Smooth muscle cell (in vitro differentiated cells): Measurements from ENCODE around the gene PPFIA3. TPM values are rescaled to one million over a fixed set of nuclear protein-coding genes. Genes with fewer than 3 reads are reported as not detected.

Source experiments
- DNase-seq: peaks from one replicate; lab custom pipeline; 2025; ENCODE audit not compliant: unreplicated experiment; lab: John Stamatoyannopoulos, UW
- H2AFZ ChIP-seq: fragments of 200-600 bp; sonication (generic); 2 replicates; pipeline ENCODE4 v1.6.0; 2016; ENCODE audit warnings: antibody characterized with exemption, low read depth, mild to moderate bottlenecking
- H3F3A ChIP-seq: fragments of 200-600 bp; sonication (generic); 2 replicates; pipeline ENCODE4 v1.6.0; 2017; ENCODE audit warnings: antibody characterized with exemption, low read depth
- H3K27ac ChIP-seq: fragments of 200-600 bp; sonication (generic); 2 replicates; pipeline ENCODE4 v1.5.1; 2016; ENCODE audit warnings: low read depth, mild to moderate bottlenecking
- H3K27me3 ChIP-seq: fragments of 200-600 bp; sonication (generic); 2 replicates; pipeline ENCODE4 v1.6.1; 2016; ENCODE audit warnings: low read depth, mild to moderate bottlenecking
- H3K36me3 ChIP-seq: fragments of 200-600 bp; sonication (generic); 2 replicates; pipeline ENCODE4 v1.5.1; 2016; ENCODE audit warnings: low read depth
- H3K4me1 ChIP-seq: fragments of 200-600 bp; sonication (generic); 2 replicates; pipeline ENCODE4 v1.5.1; 2016; ENCODE audit warnings: low read depth
- H3K4me2 ChIP-seq: fragments of 200-600 bp; sonication (generic); 2 replicates; pipeline ENCODE4 v1.6.0; 2016; ENCODE audit warnings: mild to moderate bottlenecking
- H3K4me3 ChIP-seq: fragments of 200-600 bp; sonication (generic); 2 replicates; pipeline ENCODE4 v1.5.1; 2016; ENCODE audit warnings: mild to moderate bottlenecking
- H3K79me2 ChIP-seq: fragments of 200-600 bp; sonication (generic); 2 replicates; pipeline ENCODE4 v1.6.0; 2016; ENCODE audit warnings: low read depth, mild to moderate bottlenecking
- H3K9ac ChIP-seq: fragments of 200-600 bp; sonication (generic); 2 replicates; pipeline ENCODE4 v1.6.0; 2016; ENCODE audit warnings: low read depth
- H3K9me3 ChIP-seq: fragments of 200-600 bp; sonication (generic); replicated peaks from 2 replicates; pipeline ENCODE4 v1.5.1; 2016; ENCODE audit warnings: low read depth
- H4K20me1 ChIP-seq: fragments of 200-600 bp; sonication (generic); 2 replicates; pipeline ENCODE4 v1.6.0; 2016; ENCODE audit warnings: low read depth
- CTCF ChIP-seq: fragments of 200-600 bp; sonication (generic); IDR thresholded peaks from 2 replicates; pipeline ENCODE4 v1.5.1; 2017; ENCODE audit warnings: borderline replicate concordance, mild to moderate bottlenecking, antibody characterized with exemption; ENCODE audit not compliant: insufficient read depth, poor library complexity, severe bottlenecking
- WGBS: methylation state at CpG from one replicate; pipeline ENCODE4 v1.1.7; 2016; ENCODE audit warnings: low lambda C conversion rate; 5-methylcytosine and 5-hydroxymethylcytosine counted together
- polyA plus RNA-seq: library from polyadenylated mRNA; unstranded; fragments of >200 nt; fragmentation: Nextera tagmentation; extraction: Ambion mirVana; gene quantifications from 2 replicates; pipeline ENCODE4 v1.2.1, GENCODE V29; 2016
- total RNA-seq: library from RNA; depleted of rRNA; stranded (reverse); fragments of >200 nt; gene quantifications from 2 replicates; pipeline ENCODE4 v1.2.3, GENCODE V29; 2014

Gene PPFIA3
- total and polyA plus RNA-seq, 2 experiments from 2014 or later: 3.2 to 20.3 TPM

GRCh38 chr19:49084206-49085019 is 34.9 kb upstream of the PPFIA3 start:
- no peak for TF ChIP-seq CTCF
- H3K4me1 ChIP-seq: peaks cover 18% of the 10 kb centered on the region
- H4K20me1 ChIP-seq: peaks cover 39% of the 10 kb centered on the region
- no peak for DNase-seq
- H3K79me2 ChIP-seq: peaks cover 41% of the 10 kb centered on the region
- H3K9ac ChIP-seq: peak overlapping the region; percentile 57
- peak overlapping the region; percentile 97 for H2AFZ ChIP-seq
- H3K4me2 ChIP-seq: peak overlapping the region; percentile 86
- no peaks in the 10 kb centered on the region for H3K36me3 ChIP-seq
- H3K27me3 ChIP-seq: no peaks in the 10 kb centered on the region
- H3F3A ChIP-seq: no peaks in the 10 kb centered on the region
- 82% methylated on average over 26 of the region's 26 CpGs for WGBS
- H3K9me3 ChIP-seq: no peaks in the 10 kb centered on the region
- peak overlapping the region; percentile 79 for H3K4me3 ChIP-seq
- peak overlapping the region; percentile 43 for H3K27ac ChIP-seq

GRCh38 chr19:49085020-49085867 is 34.1 kb upstream of the PPFIA3 start, which contains the start of gene SNRNP70:
TSS of gene SNRNP70 (plus strand) at chr19:49085451. CDS start at chr19:49086415, 964 bp downstream.
- WGBS: 1% methylated on average over 85 of the region's 89 CpGs
- H3K4me1 ChIP-seq: peaks cover 18% of the 10 kb centered on the region
- no peaks in the 10 kb centered on the region for H3K36me3 ChIP-seq
- peaks cover 48% of the 10 kb centered on the region for H3K79me2 ChIP-seq
- no peaks in the 10 kb centered on the region for H3F3A ChIP-seq
- peak within 1 kb of the TSS; percentile 72 for H3K27ac ChIP-seq
- peak within 1 kb of the TSS; percentile 97 for H2AFZ ChIP-seq
- peak within 1 kb of the TSS; percentile 86 for H3K4me2 ChIP-seq
- no peak for TF ChIP-seq CTCF
- peaks cover 47% of the 10 kb centered on the region for H4K20me1 ChIP-seq
- H3K27me3 ChIP-seq: no peaks in the 10 kb centered on the region
- H3K4me3 ChIP-seq: peak within 1 kb of the TSS; percentile 79
- DNase-seq: peak; percentile 97
- no peaks in the 10 kb centered on the region for H3K9me3 ChIP-seq
- peak within 1 kb of the TSS; percentile 92 for H3K9ac ChIP-seq

- peak overlapping the region; percentile 84 for H3K4me2 ChIP-seq
- peak overlapping the region; percentile 72 for H3K27ac ChIP-seq
- no peak for TF ChIP-seq CTCF
- no peaks in the 10 kb centered on the region for H3K9me3 ChIP-seq
- no peaks in the 10 kb centered on the region for H3K27me3 ChIP-seq
- peaks cover 18% of the 10 kb centered on the region for H3K4me1 ChIP-seq
- peak overlapping the region; percentile 79 for H3K4me3 ChIP-seq
- no peaks in the 10 kb centered on the region for H3K36me3 ChIP-seq
- peak overlapping the region; percentile 65 for H2AFZ ChIP-seq
- H3K9ac ChIP-seq: peak overlapping the region; percentile 92
- H4K20me1 ChIP-seq: peaks cover 53% of the 10 kb centered on the region
- WGBS: 3% methylated on average over 14 of the region's 14 CpGs
- no peaks in the 10 kb centered on the region for H3F3A ChIP-seq
- H3K79me2 ChIP-seq: peaks cover 54% of the 10 kb centered on the region
- DNase-seq: no peak
Measured at GRCh38 chr19:49085868-49086232, 33.5 kb upstream of the PPFIA3 start.
